Skin of body (tissue), 2 donors: ENCODE data around the gene DDX18. TPM values are rescaled to one million over a fixed set of nuclear protein-coding genes. Genes with fewer than 3 reads are reported as not detected.

Experiments
- DNase-seq: peaks from one replicate; lab custom pipeline; 2025; lab: John Stamatoyannopoulos, UW
- total RNA-seq: library from RNA; depleted of rRNA; stranded (reverse); fragments of >200 nt; gene quantifications from one replicate; pipeline ENCODE4 v1.2.3, GENCODE V29; 2014

Gene DDX18
- total RNA-seq, 1 donor from 2014 or later: 51.3 TPM

DNA sequence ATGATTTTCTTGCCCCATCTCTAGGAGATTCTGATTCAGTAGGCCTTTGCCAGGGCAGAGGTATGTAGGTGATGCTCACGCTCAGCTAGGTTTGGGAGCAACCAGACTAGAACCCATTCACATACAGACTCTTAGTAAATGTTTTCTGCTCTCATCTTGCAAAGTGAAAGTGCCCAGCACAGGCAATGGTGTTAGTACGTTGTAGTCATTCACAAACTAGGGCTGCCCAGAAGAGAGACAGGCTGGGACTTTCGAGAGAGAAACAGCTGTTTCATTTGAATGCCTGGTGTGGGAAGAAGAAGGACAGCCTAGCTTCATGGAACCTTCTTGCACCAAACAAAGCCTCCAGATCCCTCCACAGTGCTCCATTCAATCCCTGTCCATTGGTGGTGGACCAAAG, 19.4 kb downstream of the DDX18 start:
- DNase-seq: no peak

DNA sequence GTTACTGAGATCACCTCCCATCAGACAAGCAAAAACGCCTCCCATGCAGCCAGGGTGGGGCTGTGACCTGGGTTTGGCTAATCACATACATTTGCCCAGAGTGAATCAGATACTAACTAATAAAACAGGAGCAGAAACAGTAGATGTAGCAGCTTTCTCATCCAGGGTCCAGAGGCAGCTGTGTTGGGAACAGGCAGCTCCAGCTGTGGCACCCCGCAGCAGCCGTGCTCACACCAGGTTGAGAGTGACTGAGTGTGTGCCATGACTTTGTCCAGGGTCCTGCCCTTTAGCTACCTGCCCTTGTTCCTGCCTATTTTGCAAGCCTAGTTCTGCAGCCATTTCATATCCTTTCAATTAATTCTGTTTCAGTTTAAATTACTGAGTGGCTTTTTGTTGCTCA, 20.5 kb downstream of the DDX18 start:
- DNase-seq: no peak

DNA sequence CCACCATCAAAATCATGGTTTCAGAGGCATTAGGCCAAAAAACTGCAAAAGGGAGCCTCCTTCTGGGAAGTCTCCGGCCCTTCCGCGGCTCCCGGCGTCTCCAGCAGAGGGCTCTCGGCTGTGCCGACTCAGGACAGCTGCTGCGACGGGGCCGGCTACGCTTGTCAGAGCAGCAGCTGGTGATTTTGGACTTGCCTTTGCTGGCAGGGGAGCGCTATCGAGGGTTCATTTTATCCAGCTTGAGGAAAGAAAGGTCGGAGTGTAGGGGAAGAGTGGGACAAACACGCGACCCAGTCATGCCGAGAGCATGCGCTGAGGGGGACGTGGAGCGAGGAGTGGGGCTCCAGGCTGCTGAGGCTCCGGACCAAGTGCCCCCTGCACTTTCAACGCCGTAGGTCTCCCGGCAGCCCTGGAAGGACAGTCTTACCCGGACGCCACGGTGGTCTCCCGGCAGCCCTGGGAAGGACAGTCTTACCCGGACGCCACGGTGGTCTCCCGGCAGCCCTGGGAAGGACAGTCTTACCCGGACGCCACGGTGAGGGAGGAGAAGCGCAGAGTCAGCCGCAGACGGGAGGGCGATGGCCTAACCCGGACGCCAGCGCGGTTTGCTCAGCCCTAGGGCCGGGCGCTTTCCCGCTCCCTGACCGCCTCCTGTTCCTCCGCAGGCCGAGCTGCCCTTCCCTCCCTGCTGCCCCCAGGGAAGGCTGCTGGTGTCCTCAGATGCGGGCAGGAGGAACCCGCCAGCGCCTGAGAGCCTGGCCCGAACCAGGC, 21.7 kb downstream of the DDX18 start:
- DNase-seq: peak; percentile 57

DNA sequence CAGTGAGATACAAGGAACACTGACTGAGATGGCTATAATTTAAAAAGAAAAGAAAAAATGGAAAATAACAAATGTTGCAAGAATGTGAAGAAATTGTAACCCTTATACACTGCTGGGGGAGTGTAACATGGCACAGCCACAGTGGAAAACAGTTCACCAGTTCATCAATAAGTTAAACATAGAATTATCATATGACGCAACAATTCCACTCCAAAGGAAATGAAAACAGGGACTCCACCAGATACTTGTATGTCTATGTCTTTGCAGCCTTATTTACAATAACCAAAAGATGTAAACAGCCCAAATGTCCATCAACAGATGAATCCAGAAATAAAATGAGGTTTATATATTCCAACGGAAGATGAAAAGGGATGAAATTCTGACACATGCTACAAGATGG, 30.8 kb downstream of the DDX18 start:
- DNase-seq: no peak

DNA sequence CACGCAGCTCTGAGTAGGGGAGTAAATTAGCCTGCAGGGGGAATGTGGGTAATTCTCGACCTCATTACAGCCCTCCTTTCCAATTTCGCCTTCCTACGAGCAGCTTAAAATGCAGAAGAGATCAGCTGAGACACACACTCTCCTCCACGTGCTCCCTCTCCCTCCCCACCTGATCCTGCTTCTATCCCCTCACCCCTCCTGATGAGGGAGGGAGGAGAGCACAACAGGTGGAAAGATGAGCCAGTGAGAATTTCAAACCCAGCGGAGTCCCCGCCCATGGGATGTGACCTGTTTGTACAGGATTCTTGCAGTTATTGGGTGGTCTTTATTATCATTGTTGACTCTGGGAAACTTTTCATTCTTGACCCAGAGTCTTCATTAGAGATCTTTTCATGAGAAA, 35.5 kb downstream of the DDX18 start:
- DNase-seq: no peak

DNA sequence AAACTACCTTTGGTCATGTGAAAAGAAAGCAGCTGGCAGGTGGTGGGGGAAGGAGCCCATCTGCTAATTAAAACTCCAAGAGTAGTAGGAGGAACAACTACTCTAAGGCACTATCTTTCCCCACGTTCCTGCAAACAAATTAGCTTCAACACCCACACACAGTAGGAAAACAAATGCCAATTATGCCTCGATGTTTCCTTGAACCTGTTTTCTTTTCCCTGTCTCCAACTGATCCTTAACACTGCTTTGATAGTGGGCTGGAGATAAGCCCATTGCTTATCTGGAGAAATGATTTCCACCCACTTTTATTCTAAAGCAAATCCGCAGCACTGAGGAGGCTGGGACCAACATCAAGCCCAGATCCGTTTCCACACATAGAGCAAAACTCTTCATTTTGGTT, 36.0 kb downstream of the DDX18 start:
- no peak for DNase-seq

DNA sequence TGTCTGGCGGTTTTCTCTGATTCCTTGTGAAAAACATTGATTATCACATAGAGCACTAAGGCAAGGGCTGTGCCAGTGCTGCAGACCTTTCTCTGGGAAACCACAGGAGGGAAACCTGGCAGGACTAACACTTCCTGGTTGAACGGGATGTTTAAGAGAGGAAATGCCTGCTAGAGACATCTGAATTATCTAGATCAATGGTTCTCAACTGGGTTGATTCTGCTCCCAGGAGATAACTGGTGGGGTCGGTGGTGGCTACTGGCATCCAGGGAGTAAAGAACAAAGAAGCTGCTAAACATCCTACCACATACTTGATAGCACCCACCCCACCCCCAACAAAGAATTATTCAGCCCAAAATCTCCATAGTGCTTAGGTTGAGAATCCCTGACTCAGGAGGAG, 37.5 kb downstream of the DDX18 start:
- DNase-seq: no peak

DNA sequence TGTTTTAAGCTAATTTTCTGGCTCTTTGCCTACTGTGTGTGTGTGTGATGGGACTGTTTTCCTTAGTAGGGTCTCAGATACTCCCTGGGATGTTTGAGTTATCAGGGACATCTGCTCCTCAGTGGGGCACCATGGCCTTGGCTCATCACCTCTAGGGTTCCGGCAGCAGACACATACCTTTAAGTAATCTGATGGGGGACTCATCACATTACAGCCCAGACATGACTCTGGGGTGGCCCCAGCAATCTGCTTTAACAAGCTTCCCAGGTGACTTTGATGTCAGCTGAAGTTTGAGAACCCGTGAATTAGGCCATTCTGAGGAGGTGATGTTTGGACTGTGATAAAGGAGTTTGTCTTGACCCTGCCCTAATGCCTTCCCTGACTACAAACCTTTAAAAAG, 38.8 kb downstream of the DDX18 start:
- no peak for DNase-seq

DNA sequence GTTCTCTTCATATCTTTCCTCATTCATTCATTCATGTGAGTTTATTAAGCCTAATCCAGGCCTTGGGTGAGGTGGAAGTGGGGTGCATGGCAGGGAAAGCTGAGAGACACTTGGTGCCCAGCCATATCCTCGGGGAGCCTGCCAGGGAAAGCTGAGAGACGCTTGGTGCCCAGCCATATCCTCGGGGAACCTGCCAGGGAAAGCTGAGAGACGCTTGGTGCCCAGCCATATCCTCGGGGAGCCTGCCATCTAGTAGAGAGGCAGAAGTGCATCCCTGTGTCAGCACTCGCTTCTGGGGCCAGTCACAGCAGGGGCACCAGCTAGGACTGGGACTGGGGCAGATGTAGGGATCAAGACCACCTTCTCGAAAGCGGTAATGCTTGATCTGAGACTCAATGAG, 39.4 kb downstream of the DDX18 start:
- no peak for DNase-seq

DNA sequence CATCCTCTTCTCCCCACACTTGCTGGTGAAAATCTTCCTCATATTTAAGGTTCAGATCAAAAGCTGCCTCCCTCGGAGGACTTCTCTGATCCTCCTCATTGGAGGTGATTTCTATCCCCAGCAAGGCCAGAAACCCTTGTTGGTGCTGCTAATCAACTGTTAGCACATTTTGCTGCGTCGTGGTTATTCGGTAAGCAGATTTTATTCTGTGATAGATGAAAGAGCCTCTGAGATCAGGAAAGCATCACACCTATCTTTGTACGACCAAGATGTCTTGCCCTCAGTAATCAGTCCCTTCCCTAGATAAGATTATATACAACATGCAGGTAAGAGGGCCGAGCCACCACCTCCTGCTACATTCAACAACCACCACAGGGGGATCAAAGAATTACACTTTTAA, 40.1 kb downstream of the DDX18 start:
- no peak for DNase-seq

DNA sequence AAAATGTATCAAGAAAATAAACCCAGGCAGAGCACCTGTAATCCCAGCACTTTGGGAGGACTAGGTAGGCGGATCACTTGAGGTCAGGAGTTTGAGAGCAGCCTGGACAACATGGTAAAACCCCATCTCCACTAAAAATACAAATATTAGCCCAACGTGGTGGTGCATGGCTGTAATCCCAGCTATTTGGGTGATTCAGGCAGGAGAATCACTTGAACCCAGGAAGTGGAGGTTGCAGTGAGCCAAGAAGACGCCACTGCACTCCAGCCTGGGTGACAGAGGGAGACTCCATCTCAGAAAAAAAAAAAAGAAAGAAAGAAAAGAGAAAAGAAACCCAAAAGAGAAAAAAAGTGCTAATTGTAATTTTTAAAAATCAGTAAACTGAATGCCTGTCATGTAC, 41.4 kb downstream of the DDX18 start:
- DNase-seq: no peak

DNA sequence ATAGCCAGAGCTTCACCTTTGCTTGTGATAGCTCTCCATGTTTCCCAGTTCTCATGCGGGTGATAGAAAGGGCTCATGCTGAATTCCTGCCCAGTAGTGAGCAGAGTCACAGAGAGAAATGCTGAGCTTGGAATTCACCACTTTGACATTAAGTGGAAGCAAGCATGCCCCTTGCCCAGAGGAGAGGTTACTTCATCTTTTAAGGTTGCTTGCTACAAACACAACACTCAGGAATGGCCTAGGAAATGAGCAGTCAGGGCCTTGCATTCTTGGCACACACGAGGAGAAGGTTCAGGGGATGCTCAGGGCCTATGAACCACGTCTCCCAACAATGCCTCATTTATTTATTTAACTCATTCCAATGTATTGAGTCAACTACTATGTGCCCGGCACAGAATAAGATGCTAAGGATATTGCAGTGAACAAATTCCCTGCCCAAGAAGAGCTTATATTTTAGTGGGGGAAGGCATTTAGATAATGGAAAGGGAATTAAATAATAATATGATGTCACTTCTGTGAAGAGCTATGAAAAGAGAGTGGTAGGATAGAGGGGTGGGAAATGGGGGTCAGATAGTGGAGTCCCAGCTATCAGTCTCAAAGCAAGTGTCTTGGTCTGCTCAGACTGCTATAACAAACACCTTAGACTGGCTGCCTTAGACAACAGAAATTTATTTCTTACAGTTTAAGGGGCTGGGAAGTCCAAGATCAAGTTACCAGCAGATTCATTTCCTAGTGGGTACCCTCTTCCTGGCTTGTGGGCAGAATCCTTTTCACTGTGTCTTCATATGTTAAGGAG, 42.1 kb downstream of the DDX18 start:
- no peak for DNase-seq

DNA sequence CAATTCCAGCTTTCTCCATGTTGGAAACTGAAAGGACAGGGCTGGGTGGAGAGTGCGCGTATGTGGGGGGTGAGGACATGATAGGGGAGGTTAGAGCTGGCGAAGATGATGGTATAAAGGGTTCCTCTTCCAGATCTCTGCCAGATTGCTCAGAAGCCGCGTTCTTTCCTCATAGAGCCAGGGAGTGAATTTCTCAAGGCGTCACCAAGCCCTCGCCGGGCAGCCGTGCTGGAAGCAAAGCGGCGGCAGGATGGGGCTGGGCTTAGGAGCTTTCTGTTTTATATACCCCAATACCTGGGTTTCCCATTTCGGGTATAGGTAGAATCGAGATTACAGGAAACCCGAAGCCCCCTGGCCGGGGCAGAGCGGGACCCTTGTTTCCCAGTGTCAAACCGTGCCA, 43.8 kb downstream of the DDX18 start:
- DNase-seq: no peak

DNA sequence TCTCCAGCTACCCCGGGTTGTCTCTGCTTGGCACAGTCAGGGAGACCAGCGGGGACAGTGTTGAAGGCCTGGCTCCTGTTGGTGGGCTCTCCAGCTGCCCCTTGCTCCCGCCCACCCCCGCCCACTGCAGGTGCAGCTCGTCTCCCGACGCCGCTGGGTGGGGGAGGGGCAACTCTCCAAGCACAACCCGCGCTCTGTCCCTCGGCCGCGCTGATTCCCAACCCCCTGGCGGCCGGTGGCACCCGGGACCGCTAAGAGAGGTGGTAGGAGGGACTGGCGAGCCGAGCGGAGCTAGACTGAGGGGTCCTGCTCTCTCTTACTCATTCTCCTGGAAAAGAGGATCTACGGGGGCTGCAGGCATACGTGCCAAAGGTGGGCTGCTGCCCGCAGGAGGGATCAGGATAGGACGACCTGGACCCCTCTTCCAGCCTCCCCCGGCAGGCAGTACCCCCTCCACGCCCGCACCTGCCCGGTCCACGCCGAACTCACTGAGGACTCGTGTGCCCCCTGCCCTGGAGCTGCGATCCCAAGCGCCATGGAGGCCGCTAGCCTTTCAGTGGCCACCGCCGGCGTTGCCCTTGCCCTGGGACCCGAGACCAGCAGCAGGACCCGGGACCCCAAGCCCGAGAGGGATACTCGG, 44.5 kb downstream of the DDX18 start:
- DNase-seq: no peak

DNA sequence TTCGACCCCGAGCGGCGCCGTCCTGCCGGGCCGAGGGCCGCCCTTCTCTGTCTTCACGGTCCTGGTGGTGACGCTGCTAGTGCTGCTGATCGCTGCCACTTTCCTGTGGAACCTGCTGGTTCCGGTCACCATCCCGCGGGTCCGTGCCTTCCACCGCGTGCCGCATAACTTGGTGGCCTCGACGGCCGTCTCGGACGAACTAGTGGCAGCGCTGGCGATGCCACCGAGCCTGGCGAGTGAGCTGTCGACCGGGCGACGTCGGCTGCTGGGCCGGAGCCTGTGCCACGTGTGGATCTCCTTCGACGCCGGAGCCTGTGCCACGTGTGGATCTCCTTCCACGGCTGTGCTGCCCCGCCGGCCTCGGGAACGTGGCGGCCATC, 45.0 kb downstream of the DDX18 start:
- no peak for DNase-seq

DNA sequence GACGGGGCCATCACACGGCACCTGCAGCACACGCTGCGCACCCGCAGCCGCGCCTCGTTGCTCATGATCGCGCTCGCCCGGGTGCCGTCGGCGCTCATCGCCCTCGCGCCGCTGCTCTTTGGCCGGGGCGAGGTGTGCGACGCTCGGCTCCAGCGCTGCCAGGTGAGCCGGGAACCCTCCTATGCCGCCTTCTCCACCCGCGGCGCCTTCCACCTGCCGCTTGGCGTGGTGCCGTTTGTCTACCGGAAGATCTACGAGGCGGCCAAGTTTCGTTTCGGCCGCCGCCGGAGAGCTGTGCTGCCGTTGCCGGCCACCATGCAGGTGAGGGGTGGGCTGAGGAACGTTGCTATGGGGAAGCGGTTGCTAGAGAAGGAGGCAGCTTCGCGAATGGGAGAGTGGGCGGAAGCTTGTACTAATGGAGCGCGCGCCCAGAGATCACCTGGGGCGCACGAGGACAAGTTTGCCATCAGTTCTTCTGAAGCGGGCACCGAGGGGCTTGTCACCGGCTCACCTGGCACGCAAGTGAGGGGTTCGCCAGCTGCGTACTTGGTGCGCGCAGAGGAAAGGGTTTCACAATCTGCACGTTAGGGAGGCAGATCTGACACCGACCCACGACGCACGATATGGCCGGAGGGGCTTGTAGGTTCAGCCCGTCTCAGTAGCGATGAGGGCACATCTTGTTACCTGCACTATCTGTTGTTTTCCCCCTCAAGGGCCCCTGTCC, 45.6 kb downstream of the DDX18 start:
- DNase-seq: no peak

DNA sequence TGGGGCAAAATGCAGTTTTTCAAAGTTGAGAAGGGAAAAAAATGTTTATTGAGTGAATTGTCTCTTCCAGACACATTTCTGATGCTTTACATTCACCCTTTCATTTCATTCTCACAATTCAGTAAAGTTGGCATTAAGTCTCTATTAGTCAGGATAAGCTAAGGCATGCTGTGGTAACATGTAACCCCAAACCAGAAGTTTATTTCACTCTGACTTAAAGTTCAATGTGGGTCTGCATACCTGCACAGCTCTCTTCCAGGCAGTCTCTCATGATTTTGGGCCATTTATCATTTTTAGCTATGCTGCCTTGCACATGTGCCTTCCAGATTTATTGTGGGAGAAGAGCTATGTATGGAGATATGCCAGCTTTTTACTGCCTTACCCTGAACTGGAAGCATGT, 48.0 kb downstream of the DDX18 start:
- DNase-seq: no peak

DNA sequence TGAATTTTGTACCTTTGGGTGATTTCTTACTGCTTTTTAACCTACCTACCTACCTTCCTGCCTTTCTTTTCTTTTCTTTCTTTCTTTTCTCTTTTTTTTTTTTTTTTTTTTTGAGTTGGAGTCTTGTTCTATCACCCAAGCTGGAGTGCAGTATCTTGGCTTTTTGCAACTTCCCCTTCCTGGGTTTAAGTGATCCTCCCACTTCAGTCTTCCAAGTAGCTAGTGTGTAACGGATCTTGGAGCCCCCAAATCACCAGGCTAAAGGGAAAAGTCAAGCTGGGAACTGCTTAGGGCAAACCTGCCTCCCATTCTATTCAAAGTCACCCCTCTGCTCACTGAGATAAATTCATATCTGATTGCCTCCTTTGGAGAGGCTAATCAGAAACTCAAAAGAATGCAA, 61.3 kb downstream of the DDX18 start:
- no peak for DNase-seq

DNA sequence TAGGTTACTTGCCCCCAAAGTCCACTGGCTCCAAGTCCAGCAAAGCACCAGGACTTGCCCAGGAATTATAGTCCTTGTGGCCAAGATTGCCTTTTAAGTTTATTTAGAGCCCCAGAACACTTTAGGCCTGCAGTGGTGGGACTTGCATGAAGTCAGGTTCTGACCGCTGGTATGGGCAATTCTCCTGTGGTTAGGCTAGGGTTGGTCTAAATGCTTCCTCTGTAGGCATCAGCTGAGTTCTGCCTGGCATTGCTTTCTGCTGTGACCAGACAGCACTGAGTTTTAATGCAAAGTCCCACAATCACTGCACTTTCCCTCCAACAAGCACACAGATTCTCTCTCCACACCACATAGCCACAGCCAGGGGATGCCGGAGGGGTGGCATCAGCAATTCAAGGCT, 64.5 kb downstream of the DDX18 start:
- DNase-seq: no peak
